ENCODE data around the gene BANK1. TPM values are rescaled to one million over a fixed set of nuclear protein-coding genes. Genes with fewer than 3 reads are reported as not detected.

BANK1 gene
- total and polyA plus RNA-seq, 10 of the 15 experiments (the other 5 are each of a cell fraction or from before 2014, with no cell fraction given): 0.13 to 2.1 (median 0.42) TPM

- TF ChIP-seq EGR1 (IDR thresholded peaks at IDR 0.05; ENCODE audit: borderline replicate concordance in 1 of 2, low read depth in 2 of 2, low read length in 2 of 2) (no peak), CBFB (IDR thresholded peaks at IDR 0.05; ENCODE audit: low read depth) (no peak), ZBTB11 (CRISPR knock-in tag; IDR thresholded peaks at IDR 0.05) (no peak)
These were observed 179.4 kb downstream of the BANK1 start (continued) for GRCh38 chr4:101969965-101970364.

- no peak for FAIRE-seq
- in situ Hi-C loops (cut with MboI): no loop called here
- TF ChIP-seq E4F1 (IDR thresholded peaks at IDR 0.05; ENCODE audit: borderline replicate concordance, partially characterized antibody) (no peak), YY1 (IDR thresholded peaks at IDR 0.05; ENCODE audit: low read depth, low read length) (no peak), IRF4 (IDR thresholded peaks at IDR 0.05; ENCODE audit: low read depth, low read length) (no peak)
- TF ChIP-seq, protein P1, sequence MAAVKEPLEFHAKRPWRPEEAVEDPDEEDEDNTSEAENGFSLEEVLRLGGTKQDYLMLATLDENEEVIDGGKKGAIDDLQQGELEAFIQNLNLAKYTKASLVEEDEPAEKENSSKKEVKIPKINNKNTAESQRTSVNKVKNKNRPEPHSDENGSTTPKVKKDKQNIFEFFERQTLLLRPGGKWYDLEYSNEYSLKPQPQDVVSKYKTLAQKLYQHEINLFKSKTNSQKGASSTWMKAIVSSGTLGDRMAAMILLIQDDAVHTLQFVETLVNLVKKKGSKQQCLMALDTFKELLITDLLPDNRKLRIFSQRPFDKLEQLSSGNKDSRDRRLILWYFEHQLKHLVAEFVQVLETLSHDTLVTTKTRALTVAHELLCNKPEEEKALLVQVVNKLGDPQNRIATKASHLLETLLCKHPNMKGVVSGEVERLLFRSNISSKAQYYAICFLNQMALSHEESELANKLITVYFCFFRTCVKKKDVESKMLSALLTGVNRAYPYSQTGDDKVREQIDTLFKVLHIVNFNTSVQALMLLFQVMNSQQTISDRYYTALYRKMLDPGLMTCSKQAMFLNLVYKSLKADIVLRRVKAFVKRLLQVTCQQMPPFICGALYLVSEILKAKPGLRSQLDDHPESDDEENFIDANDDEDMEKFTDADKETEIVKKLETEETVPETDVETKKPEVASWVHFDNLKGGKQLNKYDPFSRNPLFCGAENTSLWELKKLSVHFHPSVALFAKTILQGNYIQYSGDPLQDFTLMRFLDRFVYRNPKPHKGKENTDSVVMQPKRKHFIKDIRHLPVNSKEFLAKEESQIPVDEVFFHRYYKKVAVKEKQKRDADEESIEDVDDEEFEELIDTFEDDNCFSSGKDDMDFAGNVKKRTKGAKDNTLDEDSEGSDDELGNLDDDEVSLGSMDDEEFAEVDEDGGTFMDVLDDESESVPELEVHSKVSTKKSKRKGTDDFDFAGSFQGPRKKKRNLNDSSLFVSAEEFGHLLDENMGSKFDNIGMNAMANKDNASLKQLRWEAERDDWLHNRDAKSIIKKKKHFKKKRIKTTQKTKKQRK (IDR thresholded peaks at IDR 0.05; ENCODE audit: low read depth, low read length): no peak
- TF ChIP-seq, protein P2, sequence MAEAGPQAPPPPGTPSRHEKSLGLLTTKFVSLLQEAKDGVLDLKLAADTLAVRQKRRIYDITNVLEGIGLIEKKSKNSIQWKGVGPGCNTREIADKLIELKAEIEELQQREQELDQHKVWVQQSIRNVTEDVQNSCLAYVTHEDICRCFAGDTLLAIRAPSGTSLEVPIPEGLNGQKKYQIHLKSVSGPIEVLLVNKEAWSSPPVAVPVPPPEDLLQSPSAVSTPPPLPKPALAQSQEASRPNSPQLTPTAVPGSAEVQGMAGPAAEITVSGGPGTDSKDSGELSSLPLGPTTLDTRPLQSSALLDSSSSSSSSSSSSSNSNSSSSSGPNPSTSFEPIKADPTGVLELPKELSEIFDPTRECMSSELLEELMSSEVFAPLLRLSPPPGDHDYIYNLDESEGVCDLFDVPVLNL (IDR thresholded peaks at IDR 0.05; ENCODE audit: low read depth, low read length): no peak
- TF ChIP-seq, protein P3, sequence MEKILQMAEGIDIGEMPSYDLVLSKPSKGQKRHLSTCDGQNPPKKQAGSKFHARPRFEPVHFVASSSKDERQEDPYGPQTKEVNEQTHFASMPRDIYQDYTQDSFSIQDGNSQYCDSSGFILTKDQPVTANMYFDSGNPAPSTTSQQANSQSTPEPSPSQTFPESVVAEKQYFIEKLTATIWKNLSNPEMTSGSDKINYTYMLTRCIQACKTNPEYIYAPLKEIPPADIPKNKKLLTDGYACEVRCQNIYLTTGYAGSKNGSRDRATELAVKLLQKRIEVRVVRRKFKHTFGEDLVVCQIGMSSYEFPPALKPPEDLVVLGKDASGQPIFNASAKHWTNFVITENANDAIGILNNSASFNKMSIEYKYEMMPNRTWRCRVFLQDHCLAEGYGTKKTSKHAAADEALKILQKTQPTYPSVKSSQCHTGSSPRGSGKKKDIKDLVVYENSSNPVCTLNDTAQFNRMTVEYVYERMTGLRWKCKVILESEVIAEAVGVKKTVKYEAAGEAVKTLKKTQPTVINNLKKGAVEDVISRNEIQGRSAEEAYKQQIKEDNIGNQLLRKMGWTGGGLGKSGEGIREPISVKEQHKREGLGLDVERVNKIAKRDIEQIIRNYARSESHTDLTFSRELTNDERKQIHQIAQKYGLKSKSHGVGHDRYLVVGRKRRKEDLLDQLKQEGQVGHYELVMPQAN (conservative IDR thresholded peaks at IDR 0.05): no peak
These were observed 180.1 kb downstream of the BANK1 start for GRCh38 chr4:101970547-101971155.

More at GRCh38 chr4:101970547-101971155, 180.1 kb downstream of the BANK1 start:
- H3K9ac ChIP-seq (ENCODE audit: control insufficient read depth, insufficient read depth, low read length): no peak overlapping the region
- H3K9me3 ChIP-seq (replicated peaks; ENCODE audit: control insufficient read depth, insufficient read depth, low read length): no peaks in the 10 kb centered on the region
- no peaks in the 10 kb centered on the region for H3K36me3 ChIP-seq (ENCODE audit: control insufficient read depth in 2 of 2, insufficient read depth in 2 of 2, low read length in 1 of 2)
- H2AFZ ChIP-seq (ENCODE audit: control insufficient read depth, low read depth, low read length): no peak overlapping the region
- no peaks in the 10 kb centered on the region for H4K20me1 ChIP-seq (ENCODE audit: control insufficient read depth, insufficient read depth)
- ATAC-seq: no peak
- ChIA-PET SMC1A (ENCODE audit: uncharacterized antibody, unreplicated experiment) (no interaction called here), CTCF (no interaction called here), RAD21 (ENCODE audit: unreplicated experiment) (no interaction called here), POLR2A (no interaction called here)
- intact Hi-C loops (cut with micrococcal nuclease; ENCODE audit: unreplicated experiment): no loop called here
- no peaks in the 10 kb centered on the region for H3K27me3 ChIP-seq (replicated peaks in 1 of 2; ENCODE audit: control insufficient read depth in 2 of 2, insufficient read depth in 2 of 2, low read length in 1 of 2)
- no TSS peak for BruUV-seq (replicated peaks)
- no peak overlapping the region for H3K4me2 ChIP-seq (ENCODE audit: control insufficient read depth, insufficient read depth)
- H3K4me3 ChIP-seq: no peak overlapping the region
- WGBS (ENCODE audit: insufficient coverage, insufficient replicate concordance, low lambda C conversion rate, missing lambda C conversion rate): 47% methylated on average over 6 of the region's 6 CpGs
- H3K4me1 ChIP-seq (ENCODE audit: control insufficient read depth, insufficient read depth, low read length): no peaks in the 10 kb centered on the region
- H3K79me2 ChIP-seq (ENCODE audit: control insufficient read depth, insufficient read depth, low read length): no peaks in the 10 kb centered on the region
- no peak overlapping the region for H3K27ac ChIP-seq (ENCODE audit: control insufficient read depth, insufficient read depth)
- no peak for DNase-seq (ENCODE audit: low read depth, low spot score)

All from GM12878 (cell line).